ENCODE results near the gene SMC3. TPM values are rescaled to one million over a fixed set of nuclear protein-coding genes. Genes with fewer than 3 reads are reported as not detected.

The SMC3 gene
- polyA plus RNA-seq, 2 of the 4 experiments (the other 2 are of a cell fraction): 59.5 to 60.5 TPM

DNA sequence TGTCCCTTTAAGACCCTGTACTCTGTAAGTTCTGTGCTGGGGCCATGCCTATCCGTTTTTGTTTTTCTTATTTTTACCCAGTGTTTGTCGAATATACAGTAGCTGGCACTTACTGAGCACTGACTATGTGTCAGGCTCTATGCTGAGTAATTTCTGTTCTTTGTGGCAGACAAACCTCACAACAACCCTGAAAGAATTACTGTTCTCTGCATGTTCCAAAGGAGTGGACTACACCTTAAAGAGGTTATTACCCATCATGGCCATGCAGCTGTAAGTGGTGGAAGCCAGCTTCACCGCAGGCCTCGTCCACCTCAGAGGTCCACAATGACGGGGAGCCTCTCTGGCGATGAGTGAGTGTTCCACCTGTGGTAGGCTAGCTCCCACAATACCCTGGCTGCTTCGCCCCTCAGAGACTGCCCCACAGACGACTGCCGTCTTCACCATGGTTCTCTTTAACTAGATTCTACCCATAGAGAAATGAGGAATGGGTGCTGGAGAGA is 46.6 kb downstream of the SMC3 start (continued):
- TF ChIP-seq, protein P1, sequence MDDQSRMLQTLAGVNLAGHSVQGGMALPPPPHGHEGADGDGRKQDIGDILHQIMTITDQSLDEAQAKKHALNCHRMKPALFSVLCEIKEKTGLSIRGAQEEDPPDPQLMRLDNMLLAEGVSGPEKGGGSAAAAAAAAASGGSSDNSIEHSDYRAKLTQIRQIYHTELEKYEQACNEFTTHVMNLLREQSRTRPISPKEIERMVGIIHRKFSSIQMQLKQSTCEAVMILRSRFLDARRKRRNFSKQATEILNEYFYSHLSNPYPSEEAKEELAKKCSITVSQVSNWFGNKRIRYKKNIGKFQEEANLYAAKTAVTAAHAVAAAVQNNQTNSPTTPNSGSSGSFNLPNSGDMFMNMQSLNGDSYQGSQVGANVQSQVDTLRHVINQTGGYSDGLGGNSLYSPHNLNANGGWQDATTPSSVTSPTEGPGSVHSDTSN (IDR thresholded peaks at IDR 0.05): no peak
- TF ChIP-seq, protein P2, sequence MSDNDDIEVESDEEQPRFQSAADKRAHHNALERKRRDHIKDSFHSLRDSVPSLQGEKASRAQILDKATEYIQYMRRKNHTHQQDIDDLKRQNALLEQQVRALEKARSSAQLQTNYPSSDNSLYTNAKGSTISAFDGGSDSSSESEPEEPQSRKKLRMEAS (IDR thresholded peaks at IDR 0.05): no peak

DNA sequence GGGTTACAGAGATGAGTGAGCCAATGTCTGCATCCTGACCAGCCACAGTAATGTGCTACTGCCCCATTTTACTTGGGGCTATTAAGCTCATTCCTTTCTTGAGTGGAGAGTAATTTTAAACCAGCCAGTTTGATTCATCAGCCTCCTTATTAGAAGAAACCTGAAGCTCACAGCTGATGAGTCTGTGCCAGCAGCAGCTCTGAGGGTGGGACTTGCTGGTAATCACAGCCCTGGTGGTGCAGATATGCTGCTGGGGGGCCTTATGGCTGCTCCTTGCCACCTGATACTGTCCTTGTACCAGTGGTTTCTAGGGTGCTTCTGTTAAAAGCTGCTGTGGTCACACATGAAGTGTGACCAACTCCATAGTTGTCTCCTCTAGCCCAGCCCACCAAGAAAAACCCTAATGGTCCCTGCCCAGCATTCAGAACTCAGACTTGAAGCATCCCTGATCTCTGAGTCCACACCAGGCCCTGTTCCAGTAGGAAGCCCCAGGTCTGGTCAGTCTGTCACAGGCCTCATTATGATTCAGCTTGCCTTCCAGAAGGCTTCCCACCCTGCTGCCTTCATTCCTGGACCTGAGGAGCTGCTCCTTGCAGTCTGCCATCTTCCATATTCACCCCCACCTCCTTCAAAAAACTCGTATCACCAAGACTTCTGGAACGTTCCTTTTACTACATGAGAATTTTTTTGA is 47.7 kb downstream of the SMC3 start:
- Histone ChIP-seq H3K27ac (peak overlapping the region in 1 of 2 experiments; percentile 51; a peak in 3 of 6 replicates), H3K4me1 (0 out of 3 replicates have a peak, but pooled peaks cover 3% of the 10 kb centered on the region), H3K4me3 (no peak overlapping the region), H3K9me3 (no peaks in the 10 kb centered on the region), H3K4me2 (no peak overlapping the region)
- FAIRE-seq (no peak), ATAC-seq (no peak; a peak in 1 of 6 replicates), DNase-seq (ENCODE audit: low read depth in 1 of 2, low spot score in 1 of 2) (no peak)
- ChIA-PET CTCF (interaction anchor here (1.3 to 7.3 kb wide), 4 partner anchors 15 to 66 kb away, joined by 5 to 88 read pairs (median 12); no protein-coding TSS in a partner anchor), POLR2A (no interaction called here)
- WGBS (ENCODE audit: missing lambda C conversion rate): 12% methylated on average over 2 of the region's 2 CpGs
- TF ChIP-seq TP53 (CRISPR knock-in tag; IDR thresholded peaks at IDR 0.05): no peak

DNA sequence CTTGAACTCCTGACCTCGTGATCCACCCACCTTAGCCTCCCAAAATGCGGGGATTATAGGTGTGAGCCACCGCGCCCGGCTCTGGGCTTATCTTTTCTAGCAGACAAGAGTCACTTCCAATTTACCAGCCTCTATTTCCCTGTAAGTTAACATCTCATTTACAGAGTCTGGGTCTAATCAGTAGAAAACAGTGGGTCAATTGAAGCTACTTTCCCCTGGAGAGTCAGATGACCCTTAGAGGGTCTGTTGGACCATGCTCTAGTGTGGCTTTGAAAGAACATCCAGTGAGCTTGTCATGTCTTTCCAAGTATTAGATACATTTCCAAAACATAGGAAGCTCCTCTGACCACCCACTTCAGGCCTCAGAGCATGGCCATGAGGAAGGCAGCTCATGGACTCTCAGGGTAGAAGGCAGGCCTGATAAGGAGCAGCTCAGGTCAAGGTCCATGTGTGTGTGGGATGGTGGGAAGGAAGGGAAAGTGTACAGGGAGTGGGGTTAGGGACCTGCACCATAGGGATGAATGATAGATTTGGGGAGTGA is 49.1 kb downstream of the SMC3 start:
- TF ChIP-seq PHF8 (IDR thresholded peaks at IDR 0.05; ENCODE audit: borderline replicate concordance, low read depth) (no peak), MAFK (IDR thresholded peaks at IDR 0.05; ENCODE audit: partially characterized antibody) (no peak), EP300 (IDR thresholded peaks at IDR 0.05) (no peak), HOXA7 (CRISPR knock-in tag; IDR thresholded peaks at IDR 0.05) (no peak), CBX8 (IDR thresholded peaks at IDR 0.05) (no peak), TP53 (CRISPR knock-in tag; IDR thresholded peaks at IDR 0.05) (no peak), SMC3 (IDR thresholded peaks at IDR 0.05) (no peak), FOSL2 (IDR thresholded peaks at IDR 0.05) (no peak), FOSL2 (CRISPR knock-in tag; IDR thresholded peaks at IDR 0.05) (no peak), KDM5A (IDR thresholded peaks at IDR 0.05) (no peak), RFX5 (IDR thresholded peaks at IDR 0.05) (no peak), HOXB5 (CRISPR knock-in tag; IDR thresholded peaks at IDR 0.05) (no peak), RCOR1 (IDR thresholded peaks at IDR 0.05; ENCODE audit: low read depth, low read length) (no peak), GATA3 (IDR thresholded peaks at IDR 0.05; ENCODE audit: borderline replicate concordance) (no peak)
- TF ChIP-seq, protein P3, sequence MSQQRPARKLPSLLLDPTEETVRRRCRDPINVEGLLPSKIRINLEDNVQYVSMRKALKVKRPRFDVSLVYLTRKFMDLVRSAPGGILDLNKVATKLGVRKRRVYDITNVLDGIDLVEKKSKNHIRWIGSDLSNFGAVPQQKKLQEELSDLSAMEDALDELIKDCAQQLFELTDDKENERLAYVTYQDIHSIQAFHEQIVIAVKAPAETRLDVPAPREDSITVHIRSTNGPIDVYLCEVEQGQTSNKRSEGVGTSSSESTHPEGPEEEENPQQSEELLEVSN (IDR thresholded peaks at IDR 0.05; ENCODE audit: borderline replicate concordance, low read depth): no peak
- TF ChIP-seq, protein P4, sequence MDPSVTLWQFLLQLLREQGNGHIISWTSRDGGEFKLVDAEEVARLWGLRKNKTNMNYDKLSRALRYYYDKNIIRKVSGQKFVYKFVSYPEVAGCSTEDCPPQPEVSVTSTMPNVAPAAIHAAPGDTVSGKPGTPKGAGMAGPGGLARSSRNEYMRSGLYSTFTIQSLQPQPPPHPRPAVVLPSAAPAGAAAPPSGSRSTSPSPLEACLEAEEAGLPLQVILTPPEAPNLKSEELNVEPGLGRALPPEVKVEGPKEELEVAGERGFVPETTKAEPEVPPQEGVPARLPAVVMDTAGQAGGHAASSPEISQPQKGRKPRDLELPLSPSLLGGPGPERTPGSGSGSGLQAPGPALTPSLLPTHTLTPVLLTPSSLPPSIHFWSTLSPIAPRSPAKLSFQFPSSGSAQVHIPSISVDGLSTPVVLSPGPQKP (IDR thresholded peaks at IDR 0.05; ENCODE audit: low read depth, low read length): no peak
- TF ChIP-seq, protein P5, sequence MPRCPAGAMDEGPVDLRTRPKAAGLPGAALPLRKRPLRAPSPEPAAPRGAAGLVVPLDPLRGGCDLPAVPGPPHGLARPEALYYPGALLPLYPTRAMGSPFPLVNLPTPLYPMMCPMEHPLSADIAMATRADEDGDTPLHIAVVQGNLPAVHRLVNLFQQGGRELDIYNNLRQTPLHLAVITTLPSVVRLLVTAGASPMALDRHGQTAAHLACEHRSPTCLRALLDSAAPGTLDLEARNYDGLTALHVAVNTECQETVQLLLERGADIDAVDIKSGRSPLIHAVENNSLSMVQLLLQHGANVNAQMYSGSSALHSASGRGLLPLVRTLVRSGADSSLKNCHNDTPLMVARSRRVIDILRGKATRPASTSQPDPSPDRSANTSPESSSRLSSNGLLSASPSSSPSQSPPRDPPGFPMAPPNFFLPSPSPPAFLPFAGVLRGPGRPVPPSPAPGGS (IDR thresholded peaks at IDR 0.05): no peak
- TF ChIP-seq, protein P6, sequence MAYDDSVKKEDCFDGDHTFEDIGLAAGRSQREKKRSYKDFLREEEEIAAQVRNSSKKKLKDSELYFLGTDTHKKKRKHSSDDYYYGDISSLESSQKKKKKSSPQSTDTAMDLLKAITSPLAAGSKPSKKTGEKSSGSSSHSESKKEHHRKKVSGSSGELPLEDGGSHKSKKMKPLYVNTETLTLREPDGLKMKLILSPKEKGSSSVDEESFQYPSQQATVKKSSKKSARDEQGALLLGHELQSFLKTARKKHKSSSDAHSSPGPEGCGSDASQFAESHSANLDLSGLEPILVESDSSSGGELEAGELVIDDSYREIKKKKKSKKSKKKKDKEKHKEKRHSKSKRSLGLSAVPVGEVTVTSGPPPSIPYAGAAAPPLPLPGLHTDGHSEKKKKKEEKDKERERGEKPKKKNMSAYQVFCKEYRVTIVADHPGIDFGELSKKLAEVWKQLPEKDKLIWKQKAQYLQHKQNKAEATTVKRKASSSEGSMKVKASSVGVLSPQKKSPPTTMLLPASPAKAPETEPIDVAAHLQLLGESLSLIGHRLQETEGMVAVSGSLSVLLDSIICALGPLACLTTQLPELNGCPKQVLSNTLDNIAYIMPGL (CRISPR knock-in tag; IDR thresholded peaks at IDR 0.05; ENCODE audit: borderline replicate concordance): no peak
- no peak for DNase-seq (ENCODE audit: low read depth in 1 of 2, low spot score in 1 of 2)
- no peak for ATAC-seq
- POLR2A ChIA-PET: no interaction called here
- Histone ChIP-seq H3K4me1 (0 out of 3 replicates have a peak, but pooled peaks cover 3% of the 10 kb centered on the region), H3K4me2 (no peak overlapping the region), H3K27ac (no peak overlapping the region), H3K9me3 (no peaks in the 10 kb centered on the region), H3K4me3 (no peak overlapping the region)
- WGBS (ENCODE audit: missing lambda C conversion rate): 78% methylated on average over 5 of the region's 5 CpGs
- no peak for FAIRE-seq
- CTCF ChIA-PET: interaction anchor here (0.8 to 7.3 kb wide), 5 partner anchors 9 to 65 kb away, joined by 3 to 88 read pairs (median 5); no protein-coding TSS in a partner anchor
